A549 treated with ZK216348 at 1 μM for 4 hours (cell line): Measurements from ENCODE around the gene RBM15B. TPM values are rescaled to one million over a fixed set of nuclear protein-coding genes. Genes with fewer than 3 reads are reported as not detected.

Experiments used
- total RNA-seq: library from RNA; stranded (reverse); fragments of 200-300 nt; extraction: Qiagen RNA extraction; gene quantifications from 5 replicates; pipeline ENCODE4 v1.2.3, GENCODE V29; 2022; ENCODE audit warnings: low read depth

The RBM15B gene, protein sequence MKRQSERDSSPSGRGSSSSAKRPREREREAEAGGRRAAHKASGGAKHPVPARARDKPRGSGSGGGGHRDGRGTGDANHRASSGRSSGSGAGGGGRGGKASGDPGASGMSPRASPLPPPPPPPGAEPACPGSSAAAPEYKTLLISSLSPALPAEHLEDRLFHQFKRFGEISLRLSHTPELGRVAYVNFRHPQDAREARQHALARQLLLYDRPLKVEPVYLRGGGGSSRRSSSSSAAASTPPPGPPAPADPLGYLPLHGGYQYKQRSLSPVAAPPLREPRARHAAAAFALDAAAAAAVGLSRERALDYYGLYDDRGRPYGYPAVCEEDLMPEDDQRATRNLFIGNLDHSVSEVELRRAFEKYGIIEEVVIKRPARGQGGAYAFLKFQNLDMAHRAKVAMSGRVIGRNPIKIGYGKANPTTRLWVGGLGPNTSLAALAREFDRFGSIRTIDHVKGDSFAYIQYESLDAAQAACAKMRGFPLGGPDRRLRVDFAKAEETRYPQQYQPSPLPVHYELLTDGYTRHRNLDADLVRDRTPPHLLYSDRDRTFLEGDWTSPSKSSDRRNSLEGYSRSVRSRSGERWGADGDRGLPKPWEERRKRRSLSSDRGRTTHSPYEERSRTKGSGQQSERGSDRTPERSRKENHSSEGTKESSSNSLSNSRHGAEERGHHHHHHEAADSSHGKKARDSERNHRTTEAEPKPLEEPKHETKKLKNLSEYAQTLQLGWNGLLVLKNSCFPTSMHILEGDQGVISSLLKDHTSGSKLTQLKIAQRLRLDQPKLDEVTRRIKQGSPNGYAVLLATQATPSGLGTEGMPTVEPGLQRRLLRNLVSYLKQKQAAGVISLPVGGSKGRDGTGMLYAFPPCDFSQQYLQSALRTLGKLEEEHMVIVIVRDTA
- total RNA-seq: 16.3 to 22.6 TPM (median 20.8 TPM) in 5 replicates

DNA sequence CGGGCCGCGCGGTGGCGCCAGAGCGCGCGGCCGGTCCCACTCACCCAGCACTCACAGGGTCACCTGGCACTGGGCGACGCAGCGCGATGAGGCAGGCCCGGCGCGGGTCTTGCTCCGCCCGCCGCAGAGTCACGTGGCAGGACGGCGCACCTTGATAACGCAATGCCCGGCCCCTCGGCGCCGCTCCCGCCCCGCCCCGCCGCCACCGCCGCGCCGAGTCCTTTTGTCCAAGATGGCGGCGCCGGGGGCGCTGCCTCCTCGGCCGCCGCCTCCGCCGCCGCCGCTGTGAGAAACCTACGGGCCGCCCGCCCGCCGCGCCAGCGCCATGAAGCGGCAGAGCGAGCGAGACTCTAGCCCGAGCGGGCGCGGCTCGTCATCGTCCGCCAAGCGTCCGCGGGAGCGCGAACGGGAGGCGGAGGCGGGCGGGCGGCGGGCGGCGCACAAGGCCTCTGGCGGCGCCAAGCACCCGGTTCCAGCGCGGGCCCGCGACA, at the start of gene RBM15B:
Gene RBM15B (plus strand): TSS at position 211 of the 491 bp plus-strand sequence. CDS start 115 bp downstream, at position 326.

GRCh38 chr3:51384726-51385473, 6.2 kb upstream of the RBM15B start, which contains the start of gene MANF:
TSS of gene MANF (plus strand) at chr3:51385291. CDS start at chr3:51385343, 52 bp downstream.

Other genes with a start within 250 kb of the RBM15B start
- gene MANF, start 6.0 kb upstream of the RBM15B start, total RNA-seq: 114 to 136 TPM (median 118 TPM) in 5 replicates
- gene DCAF1, start 108.7 kb downstream of the RBM15B start, total RNA-seq: 11.9 to 14.9 TPM (median 12.5 TPM) in 5 replicates
- gene RAD54L2, start 147.4 kb downstream of the RBM15B start, total RNA-seq: 3.6 to 4.3 TPM (median 3.7 TPM) in 5 replicates